ENCODE results near the gene INPP5D.
A peak's percentile ranks its signal among the peaks of the same experiment; 100 is the strongest.
"Not testable (repeated sequence)": the region's sequence is repeated elsewhere in the genome, so short reads cannot be mapped to it uniquely, and the experiment has no call there.

Gene INPP5D

DNA sequence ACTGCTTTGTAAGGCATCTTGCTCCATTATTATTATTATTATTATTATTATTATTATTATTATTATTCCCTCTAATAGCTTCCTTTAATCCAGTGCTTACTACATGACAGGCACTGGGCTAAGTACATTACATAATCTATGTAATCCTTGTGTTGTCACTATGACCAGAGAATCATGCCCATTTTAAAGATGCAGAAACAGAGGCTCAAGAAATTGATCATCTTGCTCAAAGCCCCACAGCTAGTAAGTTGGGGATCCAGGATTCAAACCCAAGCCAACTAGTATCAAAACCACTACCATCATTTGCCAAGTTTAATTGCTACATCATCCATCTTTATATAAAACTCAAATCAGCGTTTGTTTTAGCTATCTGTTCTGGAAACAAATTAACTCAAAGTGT is 46.5 kb upstream of the INPP5D start:
- no peak overlapping the region for H3K4me3 ChIP-seq (ENCODE audit: low read length)
- DNase-seq (ENCODE audit: low read depth): no peak
- TF ChIP-seq, protein P1, sequence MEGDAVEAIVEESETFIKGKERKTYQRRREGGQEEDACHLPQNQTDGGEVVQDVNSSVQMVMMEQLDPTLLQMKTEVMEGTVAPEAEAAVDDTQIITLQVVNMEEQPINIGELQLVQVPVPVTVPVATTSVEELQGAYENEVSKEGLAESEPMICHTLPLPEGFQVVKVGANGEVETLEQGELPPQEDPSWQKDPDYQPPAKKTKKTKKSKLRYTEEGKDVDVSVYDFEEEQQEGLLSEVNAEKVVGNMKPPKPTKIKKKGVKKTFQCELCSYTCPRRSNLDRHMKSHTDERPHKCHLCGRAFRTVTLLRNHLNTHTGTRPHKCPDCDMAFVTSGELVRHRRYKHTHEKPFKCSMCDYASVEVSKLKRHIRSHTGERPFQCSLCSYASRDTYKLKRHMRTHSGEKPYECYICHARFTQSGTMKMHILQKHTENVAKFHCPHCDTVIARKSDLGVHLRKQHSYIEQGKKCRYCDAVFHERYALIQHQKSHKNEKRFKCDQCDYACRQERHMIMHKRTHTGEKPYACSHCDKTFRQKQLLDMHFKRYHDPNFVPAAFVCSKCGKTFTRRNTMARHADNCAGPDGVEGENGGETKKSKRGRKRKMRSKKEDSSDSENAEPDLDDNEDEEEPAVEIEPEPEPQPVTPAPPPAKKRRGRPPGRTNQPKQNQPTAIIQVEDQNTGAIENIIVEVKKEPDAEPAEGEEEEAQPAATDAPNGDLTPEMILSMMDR (IDR thresholded peaks at IDR 0.05; ENCODE audit: insufficient read depth, low read depth, low read length, missing control alignments): no peak

DNA sequence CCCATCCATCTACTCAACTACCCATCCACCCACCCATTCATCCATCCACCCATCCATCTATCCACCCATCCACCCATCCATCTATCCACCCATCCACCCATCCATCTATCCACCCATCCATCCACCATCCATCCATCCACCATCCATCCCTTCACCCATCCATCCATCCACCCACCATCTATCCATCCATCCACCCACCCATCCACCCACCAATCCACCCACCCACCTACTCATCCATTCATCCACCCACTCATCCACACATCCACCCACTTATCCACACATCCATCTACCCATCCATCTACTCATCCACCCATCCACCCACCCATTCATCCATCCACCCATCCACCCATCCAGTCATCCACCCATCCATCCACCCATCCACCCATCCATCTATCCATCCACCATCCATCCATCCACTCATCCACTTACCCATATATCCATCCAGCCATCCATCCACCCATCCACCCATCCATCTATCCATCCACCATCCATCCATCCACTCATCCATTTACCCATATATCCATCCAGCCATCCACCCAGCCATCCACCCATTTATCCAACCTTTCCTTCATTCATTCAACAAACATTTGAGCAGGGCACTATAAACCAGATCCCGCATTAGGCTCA is 45.0 kb upstream of the INPP5D start:
- TF ChIP-seq, protein P1 (IDR thresholded peaks at IDR 0.05; ENCODE audit: insufficient read depth, low read depth, low read length, missing control alignments): no peak
- H3K4me3 ChIP-seq (ENCODE audit: low read length): no peak overlapping the region
- no peak for DNase-seq (ENCODE audit: low read depth)

DNA sequence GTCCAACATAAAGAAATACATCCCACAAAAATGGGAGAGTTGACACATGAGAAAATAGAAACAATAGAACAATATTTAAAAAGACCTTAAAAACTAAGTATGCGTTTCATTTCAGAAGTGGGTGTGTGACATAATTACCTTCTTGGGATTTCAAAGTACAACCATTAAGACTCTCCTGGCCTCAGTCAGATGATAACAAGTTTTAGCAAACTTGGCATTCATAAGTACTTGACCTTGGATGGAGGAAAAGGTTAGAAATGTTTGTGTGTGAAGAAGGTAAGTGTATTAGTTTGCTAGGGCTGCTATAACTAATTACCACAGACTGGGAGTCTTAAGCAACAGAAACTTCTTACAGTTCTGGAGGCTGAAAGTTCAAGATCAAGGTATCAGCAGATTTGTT is 42.2 kb upstream of the INPP5D start:
- DNase-seq (ENCODE audit: low read depth): no peak
- H3K4me3 ChIP-seq (ENCODE audit: low read length): no peak overlapping the region
- TF ChIP-seq, protein P1 (IDR thresholded peaks at IDR 0.05; ENCODE audit: insufficient read depth, low read depth, low read length, missing control alignments): no peak

DNA sequence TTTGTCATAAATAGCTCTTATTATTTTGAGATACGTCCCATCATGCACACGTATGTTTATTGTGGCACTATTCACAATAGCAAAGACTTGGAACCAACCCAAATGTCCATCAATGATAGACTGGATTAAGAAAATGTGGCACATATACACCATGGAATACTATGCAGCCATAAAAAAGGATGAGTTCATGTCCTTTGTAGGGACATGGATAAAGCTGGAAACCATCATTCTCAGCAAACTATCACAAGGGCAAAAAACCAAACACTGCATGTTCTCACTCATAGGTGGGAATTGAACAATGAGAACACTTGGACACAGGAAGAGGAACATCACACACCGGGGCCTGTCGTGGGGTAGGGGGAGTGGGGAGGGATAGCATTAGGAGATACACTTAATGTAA is 40.5 kb upstream of the INPP5D start:
- not testable (repeated sequence) for DNase-seq (ENCODE audit: low read depth); H3K4me3 ChIP-seq (ENCODE audit: low read length)

DNA sequence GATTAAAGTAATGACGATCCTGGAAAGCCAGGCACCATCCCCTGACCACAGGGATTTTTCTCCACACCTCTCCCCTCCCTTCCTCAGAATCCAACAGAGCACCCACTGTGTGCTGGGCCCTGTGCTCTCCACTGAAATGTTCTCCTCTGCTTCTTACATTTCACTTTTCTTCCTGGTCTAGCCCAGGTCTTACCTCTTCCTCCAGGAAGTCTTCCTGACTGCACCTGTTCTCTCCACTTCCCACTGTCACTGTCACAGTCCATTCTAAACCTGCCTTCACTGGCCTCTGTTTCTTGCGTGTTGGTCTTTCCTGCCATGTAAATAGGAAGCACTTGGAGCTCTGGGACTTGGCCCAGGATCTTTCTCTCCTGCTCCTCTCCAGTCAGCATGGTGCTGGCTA is 39.7 kb upstream of the INPP5D start:
- DNase-seq (ENCODE audit: low read depth): no peak
- TF ChIP-seq, protein P1 (IDR thresholded peaks at IDR 0.05; ENCODE audit: insufficient read depth, low read depth, low read length, missing control alignments): no peak
- no peak overlapping the region for H3K4me3 ChIP-seq (ENCODE audit: low read length)

DNA sequence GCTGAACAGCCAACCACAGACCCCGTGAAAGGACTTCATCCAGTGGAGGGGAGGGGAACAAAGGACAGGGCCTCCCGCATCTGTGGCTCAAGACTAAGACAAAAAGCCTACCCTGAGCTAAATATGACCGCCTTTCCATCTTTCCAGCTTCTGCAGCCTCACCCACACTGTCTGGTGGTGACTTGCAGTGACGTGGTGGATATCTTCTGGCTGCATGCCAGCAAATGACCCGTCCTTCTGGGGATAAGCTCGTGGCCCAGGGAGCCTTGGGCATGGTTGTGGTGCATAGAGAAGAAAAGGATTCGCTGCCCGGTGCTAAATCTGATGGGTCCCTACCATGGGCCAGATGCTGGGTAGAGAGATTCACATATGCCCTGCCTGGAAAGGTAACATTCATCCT is 38.4 kb upstream of the INPP5D start:
- peak; percentile 11 for DNase-seq (ENCODE audit: low read depth)
- TF ChIP-seq, protein P1 (IDR thresholded peaks at IDR 0.05; ENCODE audit: insufficient read depth, low read depth, low read length, missing control alignments): no peak
- H3K4me3 ChIP-seq (ENCODE audit: low read length): no peak overlapping the region

DNA sequence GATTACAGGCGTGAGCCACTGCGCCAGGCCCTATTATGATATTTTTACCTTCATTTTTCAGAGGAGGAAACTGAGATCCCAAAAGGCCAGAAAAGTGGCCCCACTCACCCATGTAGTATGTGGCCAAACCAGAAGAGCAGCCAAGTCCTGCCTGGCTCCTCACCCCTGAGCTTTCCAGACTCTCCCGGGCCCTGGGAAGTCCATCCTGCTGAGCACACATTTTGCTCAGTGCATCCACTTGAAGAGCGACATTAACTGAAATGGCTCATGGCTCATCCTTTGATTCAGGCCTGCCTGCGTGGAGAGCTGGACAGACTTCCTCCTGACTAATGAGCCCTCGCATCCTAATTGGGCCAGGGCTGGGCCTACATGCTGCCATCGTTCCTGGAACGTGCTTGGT is 37.6 kb upstream of the INPP5D start:
- peak; percentile 64 for DNase-seq (ENCODE audit: low read depth)
- TF ChIP-seq, protein P1 (IDR thresholded peaks at IDR 0.05; ENCODE audit: insufficient read depth, low read depth, low read length, missing control alignments): no peak
- H3K4me3 ChIP-seq (ENCODE audit: low read length): no peak overlapping the region

Measured in epithelial cell of esophagus (primary cell).